Glutamatergic neuron (in vitro differentiated cells): Measurements from ENCODE around the gene DAO. TPM values are rescaled to one million over a fixed set of nuclear protein-coding genes. Genes with fewer than 3 reads are reported as not detected.

Experiments
- DNase-seq: peaks from one replicate; pipeline ENCODE4 v3.0.0; 2022
- H3K27ac Mint-ChIP-seq: one replicate; pipeline ENCODE4 v1.8.0; 2020; ENCODE audit warnings: mild to moderate bottlenecking, mixed read lengths, inconsistent platforms; ENCODE audit not compliant: unreplicated experiment
- H3K27me3 Mint-ChIP-seq: one replicate; pipeline ENCODE4 v1.8.0; 2020; ENCODE audit warnings: mild to moderate bottlenecking, moderate library complexity, mixed read lengths, inconsistent platforms; ENCODE audit not compliant: unreplicated experiment
- H3K36me3 Mint-ChIP-seq: one replicate; pipeline ENCODE4 v1.8.0; 2020; ENCODE audit warnings: mild to moderate bottlenecking, mixed read lengths, inconsistent platforms; ENCODE audit not compliant: unreplicated experiment
- H3K4me1 Mint-ChIP-seq: one replicate; pipeline ENCODE4 v1.8.0; 2020; ENCODE audit warnings: mild to moderate bottlenecking, low read depth, mixed read lengths, inconsistent platforms; ENCODE audit not compliant: unreplicated experiment
- H3K4me3 Mint-ChIP-seq: one replicate; pipeline ENCODE4 v1.8.0; 2020; ENCODE audit warnings: mild to moderate bottlenecking, mixed read lengths, inconsistent platforms; ENCODE audit not compliant: unreplicated experiment
- H3K9me3 Mint-ChIP-seq: one replicate; pipeline ENCODE4 v1.8.0; 2020; ENCODE audit warnings: mild to moderate bottlenecking, moderate library complexity, mixed read lengths, inconsistent platforms; ENCODE audit not compliant: unreplicated experiment
- CTCF ChIP-seq: fragments of 200-600 bp; sonication (generic); IDR thresholded peaks from one replicate; pipeline ENCODE4 v1.5.0; 2021; ENCODE audit not compliant: partially characterized antibody, unreplicated experiment
- total RNA-seq: library from RNA; stranded (reverse); fragmentation: NEBNext Ultra II Directional; extraction: Animal tissue kit (Norgen Biotek cat#: 25700); gene quantifications from one replicate; pipeline ENCODE4 v1.2.1, GENCODE V29; 2021; ENCODE audit not compliant: unreplicated experiment

The DAO gene
- total RNA-seq, 1 donor from 2014 or later, result not detected

- Mint-ChIP-seq H3K27me3 (peaks cover 4% of the 10 kb centered on the region), H3K36me3 (peaks cover 15% of the 10 kb centered on the region), H3K27ac (no peak overlapping the region), H3K9me3 (peaks cover 7% of the 10 kb centered on the region), H3K4me1 (peaks cover 37% of the 10 kb centered on the region), H3K4me3 (no peak overlapping the region)
- DNase-seq, result no peak
- TF ChIP-seq CTCF, result no peak
These were observed 37.5 kb upstream of the DAO start for GRCh38 chr12:108842361-108842760.

GRCh38 chr12:108843187-108843586 lies 36.7 kb upstream of the DAO start:
- peaks cover 6% of the 10 kb centered on the region for H3K27me3 Mint-ChIP-seq
- peaks cover 42% of the 10 kb centered on the region for H3K4me1 Mint-ChIP-seq
- no peak for TF ChIP-seq CTCF
- H3K36me3 Mint-ChIP-seq, result peaks cover 20% of the 10 kb centered on the region
- no peak for DNase-seq
- peaks cover 7% of the 10 kb centered on the region for H3K9me3 Mint-ChIP-seq
- no peak overlapping the region for H3K4me3 Mint-ChIP-seq
- H3K27ac Mint-ChIP-seq, result no peak overlapping the region

- H3K27me3 Mint-ChIP-seq, result peaks cover 6% of the 10 kb centered on the region
- H3K4me3 Mint-ChIP-seq, result peak overlapping the region; percentile 3
- no peak for DNase-seq
- peaks cover 17% of the 10 kb centered on the region for H3K36me3 Mint-ChIP-seq
- peaks cover 33% of the 10 kb centered on the region for H3K4me1 Mint-ChIP-seq
- peak overlapping the region; percentile 87 for H3K27ac Mint-ChIP-seq
- TF ChIP-seq CTCF, result no peak
- peaks cover 10% of the 10 kb centered on the region for H3K9me3 Mint-ChIP-seq
These were observed 34.2 kb upstream of the DAO start for GRCh38 chr12:108845696-108846095.

GRCh38 chr12:108846290-108846701 lies 33.6 kb upstream of the DAO start:
- peaks cover 7% of the 10 kb centered on the region for H3K27me3 Mint-ChIP-seq
- peaks cover 10% of the 10 kb centered on the region for H3K9me3 Mint-ChIP-seq
- H3K36me3 Mint-ChIP-seq, result peaks cover 17% of the 10 kb centered on the region
- peaks cover 37% of the 10 kb centered on the region for H3K4me1 Mint-ChIP-seq
- DNase-seq, result peak; percentile 69
- TF ChIP-seq CTCF, result no peak
- H3K4me3 Mint-ChIP-seq, result peak overlapping the region; percentile 71
- H3K27ac Mint-ChIP-seq, result peak overlapping the region; percentile 87

- Mint-ChIP-seq H3K4me3 (no peak overlapping the region), H3K36me3 (peaks cover 17% of the 10 kb centered on the region), H3K4me1 (peaks cover 37% of the 10 kb centered on the region), H3K27ac (peak overlapping the region; percentile 53), H3K27me3 (peaks cover 7% of the 10 kb centered on the region), H3K9me3 (peaks cover 10% of the 10 kb centered on the region)
- DNase-seq, result no peak
- TF ChIP-seq CTCF, result no peak
These were observed 32.2 kb upstream of the DAO start for GRCh38 chr12:108847705-108848104.
